ENCODE measurements around the gene PI4K2B.
A peak's percentile ranks its signal among the peaks of the same experiment; 100 is the strongest.

The PI4K2B gene

GRCh38 chr4:25233737-25234389 lies at the start of gene PI4K2B:
TSS of gene PI4K2B (plus strand) at chr4:25234033. CDS start at chr4:25234164, 131 bp downstream.
- peak within 1 kb of the TSS; percentile 76 for H3K4me3 ChIP-seq (ENCODE audit: low read length)
- TF ChIP-seq CTCF (IDR thresholded peaks at IDR 0.05; ENCODE audit: insufficient read depth, low read depth, low read length, missing control alignments) = no peak
- DNase-seq (ENCODE audit: low read depth) = peak; percentile 92

- H3K4me3 ChIP-seq (ENCODE audit: low read length) = no peak overlapping the region
- DNase-seq (ENCODE audit: low read depth) = no peak
- TF ChIP-seq CTCF (IDR thresholded peaks at IDR 0.05; ENCODE audit: insufficient read depth, low read depth, low read length, missing control alignments) = no peak
Measured at GRCh38 chr4:25184056-25184455, 49.8 kb upstream of the PI4K2B start.

- no peak for DNase-seq (ENCODE audit: low read depth)
- no peak overlapping the region for H3K4me3 ChIP-seq (ENCODE audit: low read length)
- TF ChIP-seq CTCF (IDR thresholded peaks at IDR 0.05; ENCODE audit: insufficient read depth, low read depth, low read length, missing control alignments) = no peak
Measured at GRCh38 chr4:25190407-25190806, 43.4 kb upstream of the PI4K2B start.

GRCh38 chr4:25198713-25199112 lies 35.1 kb upstream of the PI4K2B start:
- H3K4me3 ChIP-seq (ENCODE audit: low read length) = no peak overlapping the region
- no peak for DNase-seq (ENCODE audit: low read depth)
- no peak for TF ChIP-seq CTCF (IDR thresholded peaks at IDR 0.05; ENCODE audit: insufficient read depth, low read depth, low read length, missing control alignments)

GRCh38 chr4:25207997-25208396 lies 25.8 kb upstream of the PI4K2B start:
- TF ChIP-seq CTCF (IDR thresholded peaks at IDR 0.05; ENCODE audit: insufficient read depth, low read depth, low read length, missing control alignments) = no peak
- no peak overlapping the region for H3K4me3 ChIP-seq (ENCODE audit: low read length)
- no peak for DNase-seq (ENCODE audit: low read depth)

GRCh38 chr4:25209702-25210101 lies 24.1 kb upstream of the PI4K2B start:
- H3K4me3 ChIP-seq (ENCODE audit: low read length) = no peak overlapping the region
- TF ChIP-seq CTCF (IDR thresholded peaks at IDR 0.05; ENCODE audit: insufficient read depth, low read depth, low read length, missing control alignments) = no peak
- no peak for DNase-seq (ENCODE audit: low read depth)

GRCh38 chr4:25211721-25212120 lies 22.1 kb upstream of the PI4K2B start:
- no peak overlapping the region for H3K4me3 ChIP-seq (ENCODE audit: low read length)
- TF ChIP-seq CTCF (IDR thresholded peaks at IDR 0.05; ENCODE audit: insufficient read depth, low read depth, low read length, missing control alignments) = no peak
- DNase-seq (ENCODE audit: low read depth) = no peak
